Measurements from ENCODE around the gene AP2S1. TPM values are rescaled to one million over a fixed set of nuclear protein-coding genes. Genes with fewer than 3 reads are reported as not detected.

AP2S1 gene
- total and polyA plus RNA-seq, 2 of the 4 experiments (the other 2 are of a cell fraction), result 144 to 274 TPM

- H3K79me1 ChIP-seq (ENCODE audit: low read depth in 1 of 2, low read length in 2 of 2), result peaks cover 26 to 50% of the 10 kb centered on the region in 2 experiments
- dilution Hi-C loops (cut with HindIII; ENCODE audit: low sequenced_read_pairs, unreplicated experiment), result no loop called here
- no TSS peak for BruUV-seq (replicated peaks)
- CTCF ChIA-PET, result interaction anchor here (0.6 to 1.3 kb wide), 2 partner anchors 131 to 360 kb away, joined by 5 to 7 read pairs; no protein-coding TSS in a partner anchor
- peak overlapping the region in 1 of 2 experiments; percentile 80; a peak in 1 of 4 replicates for H4K8ac ChIP-seq (ENCODE audit: low read depth in 2 of 2, low read length in 2 of 2)
- ATAC-seq (ENCODE audit: low read depth) (no peak), DNase-seq (peak; percentile 55)
- H3K23ac ChIP-seq (ENCODE audit: low read depth, low read length), result peak overlapping the region; percentile 74; the same call in 1 of the 2 replicates
- H2BK15ac ChIP-seq (ENCODE audit: low read depth, low read length), result no peak overlapping the region; the same call in 2 of the 3 replicates
- H2AK9ac ChIP-seq (replicated peaks; ENCODE audit: low read depth, low read length, poor library complexity), result peak overlapping the region; percentile 95
- 0 out of 2 replicates have a peak overlapping the region, but pooled peaks have one; percentile 45 for H4K91ac ChIP-seq (ENCODE audit: insufficient read depth, low read depth, low read length)
- H3K27ac ChIP-seq (ENCODE audit: insufficient read depth, low read length), result peak overlapping the region; percentile 55
- H3K36me3 ChIP-seq (ENCODE audit: control insufficient read depth, insufficient read depth, low read length), result no peaks in the 10 kb centered on the region
- peaks cover 23% of the 10 kb centered on the region for H3K9me1 ChIP-seq (ENCODE audit: insufficient read depth, low read length)
- POLR2A ChIA-PET (ENCODE audit: unreplicated experiment), result no interaction called here
- peak overlapping the region; percentile 94 for H3K4me2 ChIP-seq (ENCODE audit: low read depth, low read length)
- TF ChIP-seq RAD21 (IDR thresholded peaks at IDR 0.05; ENCODE audit: low read length) (no peak), FOS (IDR thresholded peaks at IDR 0.05; ENCODE audit: low read depth, low read length) (no peak), RFX5 (IDR thresholded peaks at IDR 0.05; ENCODE audit: low read depth, low read length) (no peak), SMC3 (IDR thresholded peaks at IDR 0.05; ENCODE audit: low read depth, low read length) (no peak), CTCF (conservative IDR thresholded peaks at IDR 0.05; ENCODE audit: low read depth, low read length) (no peak), CEBPB (IDR thresholded peaks at IDR 0.05; ENCODE audit: low read depth, low read length) (no peak), RCOR1 (IDR thresholded peaks at IDR 0.05; ENCODE audit: insufficient replicate concordance, low read length) (no peak), MXI1 (IDR thresholded peaks at IDR 0.05; ENCODE audit: borderline replicate concordance, low read depth, low read length) (no peak)
- no peak overlapping the region for H2AK5ac ChIP-seq (ENCODE audit: low read depth, low read length)
- peak overlapping the region; percentile 85 for H3K4ac ChIP-seq (ENCODE audit: low read depth, low read length)
- 0 out of 2 replicates have a peak overlapping the region, but pooled peaks have one; percentile 56 for H2BK120ac ChIP-seq (ENCODE audit: low read depth, low read length)
- H3K56ac ChIP-seq (ENCODE audit: extremely low read depth, insufficient read depth, low read length), result no peak overlapping the region
- no peak overlapping the region for H2BK20ac ChIP-seq (ENCODE audit: low read depth, low read length)
- H2AFZ ChIP-seq (replicated peaks; ENCODE audit: low read length, poor library complexity), result peak overlapping the region; percentile 96
- in situ Hi-C loops (cut with MboI; ENCODE audit: low sequenced_read_pairs), result no loop called here
- H3K4me3 ChIP-seq (ENCODE audit: insufficient read depth, low read depth, low read length), result peak overlapping the region; percentile 35
- no peaks in the 10 kb centered on the region for H3K9me3 ChIP-seq (ENCODE audit: control insufficient read depth, insufficient read depth, low read length)
- H3K4me1 ChIP-seq (ENCODE audit: control insufficient read depth, insufficient read depth, low read length), result peaks cover 14% of the 10 kb centered on the region
- peak overlapping the region; percentile 31 for H2BK5ac ChIP-seq (ENCODE audit: low read depth, low read length, poor library complexity, severe bottlenecking)
- no peaks in the 10 kb centered on the region for H3K27me3 ChIP-seq (ENCODE audit: control insufficient read depth, insufficient read depth, low read length)
- no peak overlapping the region for H3K9ac ChIP-seq (ENCODE audit: low read depth, low read length)
- no peak overlapping the region for H3K14ac ChIP-seq (replicated peaks; ENCODE audit: low read depth, low read length)
- intact Hi-C loops (cut with micrococcal nuclease), result loop anchor here (1.0 kb wide), 1 partner anchor 132 kb away; no protein-coding TSS in a partner anchor
- no peak overlapping the region for H4K5ac ChIP-seq (ENCODE audit: low read depth, low read length)
- peaks cover 44% of the 10 kb centered on the region for H4K20me1 ChIP-seq (ENCODE audit: insufficient read depth, low read length)
- H3K18ac ChIP-seq (ENCODE audit: low read depth, low read length), result no peak overlapping the region
- 2% methylated on average over 6 of the region's 18 CpGs; no CpG with 5 or more reads in 1 of the 2 experiments for WGBS, 2 experiments (ENCODE audit: extremely low coverage in 2 of 2, insufficient read length in 1 of 2)
Measured at GRCh38 chr19:46859637-46860124, 9.0 kb upstream of the AP2S1 start.

Measured in IMR-90 (cell line).